Motor neuron (in vitro differentiated cells): ENCODE measurements around the gene NXNL2. TPM values are rescaled to one million over a fixed set of nuclear protein-coding genes. Genes with fewer than 3 reads are reported as not detected.

Experiments used
- ATAC-seq, 8 experiments: fragments of 200-7000 bp; cut with Tn5 transposase; replicated peaks in 6 of 8; 2 replicates each; pipeline ENCODE4 v1.8.0; 2021; ENCODE audit warnings: mild to moderate bottlenecking in 8 of 8, moderate library complexity in 8 of 8
- H3K27ac ChIP-seq, 2 donors: fragments of 250-450 bp; sonication (Bioruptor Pico); 2 replicates each; pipeline ENCODE4 v1.9.0; 2021; ENCODE audit warnings: antibody characterized with exemption in 2 of 2, mild to moderate bottlenecking in 2 of 2, moderate library complexity in 1 of 2
- H3K4me1 ChIP-seq, 2 donors: fragments of 250-450 bp; sonication (Bioruptor Pico); replicated peaks in 1 of 2; 2 replicates each; pipeline ENCODE4 v1.6.1; 2021; ENCODE audit warnings: antibody characterized with exemption in 2 of 2, mild to moderate bottlenecking in 2 of 2, moderate library complexity in 1 of 2
- H3K4me3 ChIP-seq, 5 donors: fragments of 250-450 bp; sonication (Bioruptor Pico); 2 replicates each; pipeline ENCODE4 v1.9.0; 2021; ENCODE audit warnings: antibody characterized with exemption in 5 of 5, mild to moderate bottlenecking in 5 of 5, moderate library complexity in 4 of 5
- WGBS, 10 experiments: fragments of 450-650 bp; shearing (Covaris generic); methylation state at CpG; one replicate each; pipeline ENCODE4 v1.0.0; 2022; 5-methylcytosine and 5-hydroxymethylcytosine counted together
- in situ Hi-C, 9 experiments: fragments of 400-800 bp; cut with MboI; loops; one replicate each; pipeline ENCODE4 v1.15.0; 2021; ENCODE audit warnings: low sequenced_read_pairs in 9 of 9, low pct_unique_long_range_greater_than_20kb in 2 of 9; ENCODE audit not compliant: unreplicated experiment in 9 of 9
- total RNA-seq, 8 experiments: library from RNA; unstranded; fragments of 300-600 nt; gene quantifications; 2 replicates each; pipeline versions ENCODE4 v1.2.3 to v1.2.4, GENCODE V29; 2022

NXNL2 gene
- total RNA-seq, 8 experiments from 2014 or later = 0.18 to 1.7 (median 0.41) TPM; not detected in 1

- Histone ChIP-seq H3K4me1 (peaks cover 16 to 19% of the 10 kb centered on the region in 2 donors), H3K4me3 (no peak overlapping the region), H3K27ac (no peak overlapping the region)
- ATAC-seq = peak in 1 of 8 experiments; percentile 3
- in situ Hi-C loops = no loop called here
- WGBS, 10 experiments = 50 to 93% (median 63%) methylated on average over 2 to 8 of the region's 15 CpGs
These were observed 2.2 kb downstream of the NXNL2 start for GRCh38 chr9:88536951-88537760.

GRCh38 chr9:88537761-88538091, 2.7 kb downstream of the NXNL2 start:
- peaks cover 11 to 19% of the 10 kb centered on the region in 2 donors for H3K4me1 ChIP-seq
- peak; percentile 3 to 73 (median 40) for ATAC-seq
- no peak overlapping the region for H3K27ac ChIP-seq
- in situ Hi-C loops = no loop called here
- 0 to 13% (median 0%) methylated on average over 1 of the region's 1 CpG; no CpG with 5 or more reads in 6 of the 10 experiments for WGBS, 10 experiments
- no peak overlapping the region for H3K4me3 ChIP-seq

GRCh38 chr9:88538311-88539085, 3.5 kb downstream of the NXNL2 start:
- WGBS, 10 experiments = 60 to 90% (median 84%) methylated on average over 1 to 5 of the region's 10 CpGs; no CpG with 5 or more reads in 5 of the 10 experiments
- no peak for ATAC-seq
- Histone ChIP-seq H3K27ac (no peak overlapping the region), H3K4me1 (peaks cover 11 to 19% of the 10 kb centered on the region in 2 donors), H3K4me3 (no peak overlapping the region)
- in situ Hi-C loops = no loop called here

DNA sequence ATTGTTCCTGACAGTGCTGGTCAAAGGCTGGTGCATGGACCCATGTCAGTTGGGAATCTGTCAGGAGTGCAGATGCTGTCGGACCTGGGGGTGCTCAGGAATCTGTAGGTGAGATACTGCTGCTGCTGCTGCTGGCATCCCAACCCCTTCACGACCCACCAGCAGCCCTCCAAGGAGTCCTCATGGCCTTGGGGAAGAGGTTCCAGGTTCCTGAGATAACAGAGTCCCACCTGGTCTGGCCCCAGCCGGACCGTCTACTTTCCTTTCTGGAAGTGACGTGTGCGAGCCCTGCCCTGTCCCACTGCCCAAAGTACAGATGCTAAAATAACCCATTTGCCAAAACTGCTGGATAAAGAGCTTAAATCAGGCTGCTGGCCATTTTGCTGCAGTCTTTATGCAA, 4.3 kb downstream of the NXNL2 start:
- in situ Hi-C loops = no loop called here
- Histone ChIP-seq H3K27ac (no peak overlapping the region), H3K4me1 (peaks cover 11 to 19% of the 10 kb centered on the region in 2 donors), H3K4me3 (no peak overlapping the region)
- no peak for ATAC-seq
- WGBS, 10 experiments = 57 to 100% (median 90%) methylated on average over 1 to 5 of the region's 6 CpGs; no CpG with 5 or more reads in 5 of the 10 experiments

GRCh38 chr9:88540251-88540763, 5.3 kb downstream of the NXNL2 start:
- ATAC-seq = no peak
- H3K4me1 ChIP-seq = peaks cover 11 to 19% of the 10 kb centered on the region in 2 donors
- in situ Hi-C loops = no loop called here
- no peak overlapping the region for H3K27ac ChIP-seq
- H3K4me3 ChIP-seq = no peak overlapping the region
- WGBS, 10 experiments = 80 to 100% (median 94%) methylated on average over 2 to 7 of the region's 10 CpGs; no CpG with 5 or more reads in 2 of the 10 experiments

- no peak overlapping the region for H3K4me3 ChIP-seq
- in situ Hi-C loops = no loop called here
- WGBS, 10 experiments = 23 to 100% (median 74%) methylated on average over 1 to 10 of the region's 11 CpGs; no CpG with 5 or more reads in 3 of the 10 experiments
- ATAC-seq = peak in 2 of 8 experiments; percentile 34 to 63
- H3K4me1 ChIP-seq = no peaks in the 10 kb centered on the region
- H3K27ac ChIP-seq = no peak overlapping the region
These were observed 9.3 kb downstream of the NXNL2 start for GRCh38 chr9:88544245-88544644.

DNA sequence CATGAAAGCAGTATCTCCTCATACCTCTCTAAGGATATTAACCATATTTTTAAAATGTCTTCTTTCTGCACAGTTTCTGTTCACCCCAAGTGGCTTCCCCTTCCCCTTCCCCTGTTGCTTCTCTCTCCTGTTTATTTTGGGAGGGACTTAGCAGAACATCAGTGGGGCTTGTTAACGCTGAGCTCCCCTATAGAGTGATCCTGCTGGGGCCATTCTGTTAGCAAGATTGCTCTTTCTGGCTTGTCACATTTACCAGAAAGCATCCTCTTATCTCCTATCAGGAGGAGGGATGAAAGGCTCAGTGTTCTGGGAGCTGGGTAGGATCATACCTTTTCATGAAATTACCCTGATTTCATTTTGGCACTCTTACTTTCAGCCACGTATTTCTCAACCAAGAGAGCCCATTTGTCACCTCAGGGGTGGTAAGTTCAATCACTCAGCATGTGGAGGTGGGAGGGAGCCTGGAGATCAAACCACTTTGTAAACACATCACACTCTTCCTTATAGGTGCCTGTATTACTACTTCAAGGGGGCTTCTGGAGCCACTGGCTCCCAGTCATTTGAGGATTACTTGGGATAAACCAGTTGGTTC, 16.7 kb downstream of the NXNL2 start:
- ATAC-seq = no peak
- Histone ChIP-seq H3K4me3 (no peak overlapping the region), H3K4me1 (peaks cover 0 to 9% of the 10 kb centered on the region in 2 donors), H3K27ac (no peak overlapping the region)
- in situ Hi-C loops = loop anchor here in 2 of 9 experiments (25.0 kb wide), 1 partner anchor 589 kb away; the partner anchor contains the start of gene CDK20 (in 2 of the 2)
- WGBS, 10 experiments = 0 to 29% (median 23%) methylated on average over 1 to 2 of the region's 2 CpGs; no CpG with 5 or more reads in 4 of the 10 experiments

DNA sequence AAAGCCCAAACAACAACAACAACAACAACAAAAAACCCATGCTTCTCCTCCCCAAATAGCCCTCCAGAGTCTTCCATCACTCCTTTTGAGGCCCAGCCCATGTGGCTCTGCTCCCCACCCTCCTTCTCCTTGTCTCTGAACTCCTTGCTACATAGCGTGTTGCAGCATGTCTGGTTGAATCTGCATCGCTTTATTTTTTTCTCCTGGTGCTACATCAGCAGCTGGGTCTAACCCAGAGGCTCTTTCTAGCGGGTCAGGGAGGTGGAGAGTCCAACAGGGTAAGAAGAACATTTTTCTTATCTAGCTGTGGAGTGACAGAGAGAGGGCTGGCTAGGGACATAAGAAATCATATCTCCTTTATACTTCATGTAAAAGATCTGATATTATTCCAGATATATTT, 18.4 kb downstream of the NXNL2 start:
- Histone ChIP-seq H3K4me3 (no peak overlapping the region), H3K4me1 (peaks cover 0 to 18% of the 10 kb centered on the region in 2 donors), H3K27ac (no peak overlapping the region)
- in situ Hi-C loops = loop anchor here in 2 of 9 experiments (25.0 kb wide), 1 partner anchor 591 kb away; the partner anchor contains the start of gene CDK20 (in 2 of the 2)
- WGBS, 10 experiments = 52 to 100% (median 75%) methylated on average over 1 to 3 of the region's 3 CpGs; no CpG with 5 or more reads in 4 of the 10 experiments
- peak in 6 of 8 experiments; percentile 37 to 95 (median 69) for ATAC-seq

- in situ Hi-C loops = loop anchor here in 2 of 9 experiments (25.0 kb wide), 1 partner anchor 593 kb away; the partner anchor contains the start of gene CDK20 (in 2 of the 2)
- ATAC-seq = peak in 6 of 8 experiments; percentile 25 to 82 (median 49)
- H3K27ac ChIP-seq = peak overlapping the region in 1 of 2 donors; percentile 53
- no peak overlapping the region for H3K4me3 ChIP-seq
- peaks cover 0 to 18% of the 10 kb centered on the region in 2 donors for H3K4me1 ChIP-seq
- WGBS, 10 experiments = 50 to 100% (median 80%) methylated on average over 1 to 10 of the region's 12 CpGs; no CpG with 5 or more reads in 3 of the 10 experiments
These were observed 20.4 kb downstream of the NXNL2 start for GRCh38 chr9:88555268-88555980.

DNA sequence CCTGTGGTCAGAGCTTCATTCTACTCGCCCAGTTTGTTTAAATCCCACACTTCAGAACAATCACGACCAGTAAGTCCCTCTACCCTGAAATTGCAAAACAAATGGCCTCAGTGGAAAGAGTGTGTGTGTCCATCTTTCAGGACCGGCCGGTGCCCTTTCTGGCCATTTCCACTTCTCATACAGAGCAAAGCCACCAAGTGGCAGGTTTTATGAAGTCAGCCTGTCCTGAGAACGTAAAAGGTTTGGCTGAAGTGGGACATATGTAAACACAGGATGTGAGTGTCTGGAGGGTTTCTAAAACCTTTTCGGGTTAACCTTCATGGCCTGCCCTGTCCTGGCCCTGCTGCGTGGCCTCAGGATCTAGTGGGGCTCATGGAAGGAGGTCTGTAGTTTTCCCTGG, 24.7 kb downstream of the NXNL2 start:
- ATAC-seq = no peak
- H3K4me3 ChIP-seq = no peak overlapping the region
- peaks cover 0 to 18% of the 10 kb centered on the region in 2 donors for H3K4me1 ChIP-seq
- WGBS, 10 experiments = 40 to 93% (median 69%) methylated on average over 1 to 5 of the region's 7 CpGs; no CpG with 5 or more reads in 1 of the 10 experiments
- H3K27ac ChIP-seq = no peak overlapping the region
- in situ Hi-C loops = loop anchor here in 2 of 9 experiments (25.0 kb wide), 1 partner anchor 597 kb away; the partner anchor contains the start of gene CDK20 (in 2 of the 2)

DNA sequence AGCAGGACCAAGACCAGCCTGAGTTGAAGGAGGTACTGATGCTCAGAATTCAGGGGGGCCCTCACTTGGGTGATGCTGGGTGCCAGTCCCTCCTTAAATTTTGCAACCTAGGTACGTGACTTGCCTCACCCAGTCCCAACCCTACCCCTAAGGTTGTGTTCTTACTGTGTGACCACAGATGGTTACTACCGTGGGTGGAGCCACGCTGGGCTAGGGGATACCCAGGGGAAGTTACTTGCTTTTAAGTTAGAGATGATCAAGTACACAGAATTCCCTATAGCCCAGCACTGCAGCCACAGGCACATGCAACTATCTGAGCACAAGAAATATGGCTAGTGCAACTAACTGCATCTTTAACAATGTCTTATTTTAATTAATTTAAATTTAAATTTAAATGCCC, 32.9 kb downstream of the NXNL2 start:
- Histone ChIP-seq H3K27ac (no peak overlapping the region), H3K4me3 (no peak overlapping the region), H3K4me1 (peaks cover 0 to 5% of the 10 kb centered on the region in 2 donors)
- ATAC-seq = no peak
- in situ Hi-C loops = loop anchor here in 2 of 9 experiments (25.0 kb wide), 1 partner anchor 606 kb away; the partner anchor contains the start of gene CDK20 (in 2 of the 2)
- WGBS, 10 experiments = 80% methylated on average over 1 to 2 of the region's 3 CpGs; no CpG with 5 or more reads in 6 of the 10 experiments
